MM.1S (cell line): Measurements from ENCODE around the gene HOXC11.

Experiments
- EZH2 ChIP-seq: fragments of 300-600 bp; sonication (generic); optimal IDR thresholded peaks from 2 replicates; pipeline ENCODE3; 2017; ENCODE audit warnings: low read depth, mild to moderate bottlenecking, antibody characterized with exemption, low read length, mixed read lengths
- EZH2phosphoT487 ChIP-seq: fragments of 300-600 bp; sonication (generic); IDR thresholded peaks from 2 replicates; pipeline ENCODE4 v1.6.1; 2018; ENCODE audit warnings: antibody characterized with exemption, low read length
- TF ChIP-seq, protein P1 (sequence below): fragments of 300-600 bp; sonication (generic); IDR thresholded peaks from 2 replicates; pipeline ENCODE4 v1.5.1; 2016; ENCODE audit warnings: antibody characterized with exemption, low read length, mixed read lengths

DNA sequence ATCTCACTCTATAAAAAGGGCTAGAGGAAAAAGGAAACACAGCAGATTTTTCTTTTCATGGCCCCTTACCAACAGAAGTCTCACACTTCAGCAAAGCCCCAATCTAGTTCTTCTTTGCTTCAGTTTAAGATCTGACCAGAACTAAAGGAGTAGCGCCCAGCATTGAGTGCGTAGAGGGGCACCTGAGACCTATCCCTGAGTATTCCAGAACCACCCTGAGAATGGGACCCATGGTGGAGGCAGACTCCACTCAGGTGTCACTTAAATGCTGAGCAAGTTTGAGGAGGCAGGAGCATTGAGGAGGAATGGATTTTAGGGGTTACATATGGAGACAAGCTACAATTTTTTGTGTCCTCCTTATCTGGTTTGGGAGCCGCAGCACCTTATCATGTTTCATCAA lies 1.8 kb upstream of the HOXC11 start:
- TF ChIP-seq EZH2phosphoT487 (no peak), EZH2 (no peak)
- TF ChIP-seq, protein P1, sequence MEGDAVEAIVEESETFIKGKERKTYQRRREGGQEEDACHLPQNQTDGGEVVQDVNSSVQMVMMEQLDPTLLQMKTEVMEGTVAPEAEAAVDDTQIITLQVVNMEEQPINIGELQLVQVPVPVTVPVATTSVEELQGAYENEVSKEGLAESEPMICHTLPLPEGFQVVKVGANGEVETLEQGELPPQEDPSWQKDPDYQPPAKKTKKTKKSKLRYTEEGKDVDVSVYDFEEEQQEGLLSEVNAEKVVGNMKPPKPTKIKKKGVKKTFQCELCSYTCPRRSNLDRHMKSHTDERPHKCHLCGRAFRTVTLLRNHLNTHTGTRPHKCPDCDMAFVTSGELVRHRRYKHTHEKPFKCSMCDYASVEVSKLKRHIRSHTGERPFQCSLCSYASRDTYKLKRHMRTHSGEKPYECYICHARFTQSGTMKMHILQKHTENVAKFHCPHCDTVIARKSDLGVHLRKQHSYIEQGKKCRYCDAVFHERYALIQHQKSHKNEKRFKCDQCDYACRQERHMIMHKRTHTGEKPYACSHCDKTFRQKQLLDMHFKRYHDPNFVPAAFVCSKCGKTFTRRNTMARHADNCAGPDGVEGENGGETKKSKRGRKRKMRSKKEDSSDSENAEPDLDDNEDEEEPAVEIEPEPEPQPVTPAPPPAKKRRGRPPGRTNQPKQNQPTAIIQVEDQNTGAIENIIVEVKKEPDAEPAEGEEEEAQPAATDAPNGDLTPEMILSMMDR: no peak
